GM21526 (cell line): ENCODE data around the gene ZNF516.

Source experiments
- ATAC-seq: cut with Tn5 transposase; IDR thresholded peaks from one replicate; pipeline ENCODE4 v1.9.1; 2021; ENCODE audit warnings: moderate library complexity; ENCODE audit not compliant: unreplicated experiment, low FRiP score

Gene ZNF516

DNA sequence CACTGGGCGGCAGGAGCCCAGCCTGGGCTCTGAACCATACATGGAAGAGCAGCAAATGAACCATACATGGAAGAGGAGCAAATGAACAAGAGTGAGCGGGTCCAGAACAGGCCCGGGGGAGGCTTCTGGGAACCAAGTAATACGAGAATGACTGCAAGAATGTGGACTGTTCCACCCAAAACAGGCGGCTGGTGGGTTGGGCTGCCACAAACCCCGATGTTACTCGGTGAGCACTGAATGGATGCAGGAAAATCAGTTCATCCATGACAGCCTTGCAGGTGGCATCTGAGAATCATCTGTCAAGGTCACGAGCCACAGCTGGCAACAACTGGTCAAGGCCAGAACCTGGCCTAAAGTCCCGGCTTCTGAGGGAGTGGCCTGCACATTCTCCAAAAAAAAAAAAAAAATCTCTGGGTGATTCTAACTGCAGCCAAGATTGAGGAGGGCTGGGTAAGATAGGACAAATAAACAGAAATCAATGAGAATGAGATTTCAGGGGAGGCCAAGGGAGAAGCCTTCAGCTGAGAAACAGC lies 106.1 kb downstream of the ZNF516 start:
- no peak for ATAC-seq

DNA sequence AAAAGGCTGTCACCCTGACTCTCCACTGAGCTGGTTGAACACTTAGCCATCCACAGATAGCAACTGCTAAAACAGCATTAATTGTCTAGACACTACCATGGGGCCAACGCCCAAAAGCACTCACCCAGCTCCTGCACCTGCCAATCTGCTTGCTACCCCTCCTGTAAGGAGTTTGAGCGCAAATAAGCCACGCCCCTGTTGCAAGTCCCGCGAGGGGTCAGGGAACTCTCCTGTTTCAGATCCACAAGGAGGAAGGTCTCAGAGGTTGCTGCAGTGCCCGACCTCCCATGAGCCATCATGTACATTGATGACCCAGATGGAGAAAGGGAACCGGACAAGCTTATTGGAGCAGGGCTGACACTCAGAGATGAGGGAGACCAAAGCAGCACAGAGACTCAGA lies 106.8 kb downstream of the ZNF516 start:
- no peak for ATAC-seq

DNA sequence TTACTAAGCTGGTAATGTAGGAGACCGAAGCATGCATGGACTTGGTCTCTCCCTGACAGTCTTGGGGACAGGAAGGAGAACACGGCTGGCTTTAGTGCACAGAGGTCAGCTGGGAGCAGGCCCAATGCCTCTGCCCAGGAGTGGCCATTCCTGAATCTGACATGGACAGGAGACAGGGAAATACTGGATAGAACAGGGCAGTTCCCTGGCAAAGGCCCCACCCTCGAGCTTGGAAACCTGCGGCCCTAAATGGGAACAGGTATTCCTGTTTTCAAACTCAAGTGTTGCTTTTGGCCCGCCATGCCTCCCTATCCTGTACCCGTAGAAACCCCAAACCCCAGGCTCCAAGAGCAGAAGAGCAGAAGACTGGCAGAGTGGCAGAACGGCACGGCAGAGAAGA lies 107.4 kb downstream of the ZNF516 start:
- no peak for ATAC-seq

DNA sequence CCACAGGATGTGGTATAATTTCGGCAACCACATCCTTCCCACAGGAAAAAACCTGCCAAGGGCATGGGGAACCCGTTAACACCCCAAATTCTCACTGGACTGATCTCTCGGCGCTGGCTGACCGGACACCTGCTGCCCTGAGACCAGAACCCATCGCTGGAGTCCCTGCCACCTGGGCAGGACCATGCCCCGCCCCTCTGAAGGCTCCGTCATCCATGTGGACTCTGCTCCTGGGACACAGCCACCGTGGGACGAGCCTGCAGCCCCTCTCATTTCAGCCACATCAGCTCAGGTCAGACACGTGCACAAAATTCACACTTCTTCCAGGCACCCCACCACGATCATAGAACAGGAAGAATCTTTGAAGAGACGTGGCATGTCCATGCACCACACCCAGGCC lies 108.2 kb downstream of the ZNF516 start:
- ATAC-seq, result no peak

GRCh38 chr18:76386071-76386470 lies 109.0 kb downstream of the ZNF516 start:
- ATAC-seq, result no peak

GRCh38 chr18:76385681-76385975 lies 109.4 kb downstream of the ZNF516 start:
- ATAC-seq, result no peak

DNA sequence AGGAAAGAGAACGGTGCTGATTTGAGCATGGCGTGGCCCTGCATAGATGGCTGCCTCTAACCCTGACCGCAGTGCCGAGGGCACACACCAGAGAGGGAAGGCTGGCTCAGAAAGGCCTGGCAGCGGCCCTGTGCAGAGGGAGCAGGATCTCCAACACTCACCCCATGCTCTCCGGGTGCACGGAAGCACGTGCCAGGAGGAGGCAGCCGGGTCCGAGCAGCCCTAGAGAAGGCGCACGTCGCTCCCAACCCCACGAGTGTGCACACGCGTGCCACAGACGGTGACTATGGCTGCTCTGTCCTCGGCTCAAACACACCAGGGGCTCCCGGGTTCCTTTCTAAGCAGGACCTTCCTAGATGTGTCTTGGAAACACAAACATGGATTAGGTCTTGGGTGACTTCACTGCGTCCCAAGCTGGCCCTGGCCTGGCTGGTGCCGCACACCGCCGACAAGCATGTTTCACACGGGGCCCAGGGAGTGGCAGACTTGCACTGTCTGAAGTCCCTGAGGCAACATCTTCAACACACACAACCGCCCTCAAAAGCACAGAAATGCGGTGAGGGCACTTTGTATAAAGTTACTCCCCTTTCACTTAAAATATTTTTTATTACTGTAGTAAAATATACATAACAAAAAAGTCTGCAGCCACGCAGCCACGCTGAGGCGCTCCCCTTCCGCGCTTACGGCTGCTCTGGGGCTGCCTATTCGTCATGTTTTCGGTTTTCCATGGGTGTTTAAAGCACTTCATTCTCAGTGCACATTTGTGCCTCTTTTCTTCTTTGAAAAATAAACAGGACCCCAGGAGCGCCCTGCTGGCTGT lies 110.0 kb downstream of the ZNF516 start:
- ATAC-seq, result no peak

DNA sequence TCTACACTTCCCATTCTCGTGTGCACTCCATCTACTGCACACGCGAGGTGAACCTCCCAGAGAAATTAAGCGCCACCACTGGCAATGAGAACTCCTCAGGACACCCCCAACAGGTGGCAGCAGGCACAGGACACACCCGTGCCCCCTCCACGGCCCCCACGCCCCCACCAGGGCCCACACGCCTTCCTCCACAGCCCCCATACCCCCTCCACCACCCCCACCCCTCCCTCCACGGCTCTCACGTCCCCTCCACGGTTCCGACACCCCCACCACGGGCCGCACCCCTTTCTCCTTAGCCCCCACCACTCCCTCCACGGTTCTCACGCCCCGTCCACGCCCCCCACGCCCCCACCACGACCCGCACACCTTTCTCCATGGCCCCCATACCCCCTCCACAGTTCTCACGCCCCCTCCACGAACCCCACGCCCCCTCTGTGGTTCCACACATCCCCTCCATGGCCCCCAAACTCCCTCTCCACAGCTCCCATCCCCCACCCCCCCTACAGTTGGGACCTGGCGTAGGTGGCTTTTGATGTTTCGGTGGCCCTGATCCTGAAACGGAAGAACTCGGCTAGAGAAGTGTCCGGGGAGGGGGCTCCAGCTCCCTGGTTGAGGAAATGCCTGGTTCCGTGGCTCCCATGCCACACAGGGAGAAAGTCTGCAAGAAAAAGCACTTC lies 110.8 kb downstream of the ZNF516 start:
- ATAC-seq, result no peak

DNA sequence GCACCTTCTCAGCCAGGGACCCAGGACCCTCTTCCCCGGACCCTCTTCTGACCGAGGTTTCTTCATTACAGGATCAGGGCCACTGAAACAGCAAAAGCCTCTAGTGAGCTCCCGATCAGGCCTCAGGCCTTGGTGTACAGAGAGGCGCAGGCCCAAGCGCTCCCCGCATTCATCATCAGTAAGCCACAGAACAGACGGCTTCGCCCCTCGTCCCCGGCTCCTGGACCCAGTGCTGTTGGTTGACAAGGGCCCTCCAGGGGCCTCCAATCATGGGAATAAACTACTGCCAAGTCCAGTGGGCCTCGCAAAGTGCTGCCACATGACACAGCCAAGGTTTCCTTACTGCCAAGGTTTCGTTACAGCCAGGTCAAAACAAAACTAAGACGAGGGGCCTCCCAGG lies 111.4 kb downstream of the ZNF516 start:
- no peak for ATAC-seq

GRCh38 chr18:76382275-76382674 lies 112.8 kb downstream of the ZNF516 start:
- ATAC-seq, result no peak

- no peak for ATAC-seq
These were observed 114.1 kb downstream of the ZNF516 start for GRCh38 chr18:76380791-76381405.

DNA sequence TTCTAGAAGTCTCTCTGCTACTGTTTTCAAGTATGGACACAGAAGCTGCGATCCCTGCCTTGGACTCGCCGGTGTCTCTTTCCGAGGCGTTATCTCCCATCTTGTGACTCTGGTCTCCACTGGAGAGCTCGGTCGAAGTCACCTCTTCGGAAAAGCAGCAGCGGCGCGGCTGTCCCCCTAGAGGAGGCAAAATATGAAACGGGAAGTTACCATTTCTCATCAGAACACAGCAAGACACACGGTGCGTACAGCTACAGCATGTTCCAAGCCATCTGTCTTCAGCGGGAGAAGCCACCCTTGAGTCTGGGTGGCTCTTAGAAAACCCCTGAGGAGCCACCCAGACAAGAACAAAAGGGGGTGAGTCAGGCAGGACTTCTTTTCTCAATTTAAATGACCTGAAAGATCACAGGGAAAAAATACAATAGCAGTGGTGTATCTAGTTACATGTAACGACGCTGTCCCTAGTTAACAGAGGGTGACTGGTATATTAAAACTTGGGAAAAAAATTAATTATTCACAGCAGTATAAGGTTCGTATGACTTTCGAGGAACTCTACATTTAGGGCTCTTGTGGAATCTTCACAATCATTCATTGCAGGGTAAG lies 114.8 kb downstream of the ZNF516 start:
- ATAC-seq, result no peak

DNA sequence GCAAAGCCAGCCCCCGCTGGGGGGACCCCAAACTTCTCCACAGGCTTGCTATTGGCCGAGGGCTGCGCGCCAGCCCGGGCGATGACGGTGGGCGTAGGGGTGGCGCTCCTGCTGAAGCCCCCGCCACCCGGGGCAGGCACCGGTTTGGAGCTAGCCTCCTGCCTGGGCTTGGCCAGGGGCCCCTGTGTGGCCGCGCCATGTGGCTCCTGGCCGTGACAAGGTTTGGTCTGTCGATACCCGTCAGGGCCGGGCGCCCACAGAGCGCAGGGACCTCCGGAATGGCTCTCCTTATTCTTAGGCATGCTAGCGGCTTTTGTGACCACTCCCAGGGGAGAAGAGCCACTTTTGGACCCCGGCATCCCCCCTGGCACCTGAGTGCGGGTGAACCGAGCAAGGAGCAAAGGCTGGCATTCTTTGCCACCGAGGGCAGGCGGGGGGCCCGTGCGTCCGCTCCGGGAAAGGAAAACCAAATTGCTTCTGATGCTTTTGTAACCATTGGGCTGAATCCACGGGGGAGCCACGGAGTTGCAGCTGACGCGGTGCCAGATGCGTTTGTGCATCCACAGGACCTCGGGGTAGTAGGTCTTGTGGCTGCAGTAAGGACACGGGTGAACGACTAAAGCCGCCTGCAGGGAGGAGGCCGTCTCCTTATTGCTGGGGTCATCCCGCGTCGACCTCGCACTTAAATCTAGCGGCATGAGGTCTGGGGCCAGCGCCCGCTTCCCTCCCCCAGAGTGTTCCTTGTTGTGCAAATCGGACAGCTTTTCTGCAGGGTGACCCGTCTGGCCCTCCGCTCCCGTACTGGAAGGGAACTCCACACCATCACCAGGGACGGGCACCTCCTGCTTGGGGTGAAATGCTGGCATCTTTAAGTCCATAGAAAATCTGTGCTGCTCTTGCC lies 115.6 kb downstream of the ZNF516 start:
- no peak for ATAC-seq

DNA sequence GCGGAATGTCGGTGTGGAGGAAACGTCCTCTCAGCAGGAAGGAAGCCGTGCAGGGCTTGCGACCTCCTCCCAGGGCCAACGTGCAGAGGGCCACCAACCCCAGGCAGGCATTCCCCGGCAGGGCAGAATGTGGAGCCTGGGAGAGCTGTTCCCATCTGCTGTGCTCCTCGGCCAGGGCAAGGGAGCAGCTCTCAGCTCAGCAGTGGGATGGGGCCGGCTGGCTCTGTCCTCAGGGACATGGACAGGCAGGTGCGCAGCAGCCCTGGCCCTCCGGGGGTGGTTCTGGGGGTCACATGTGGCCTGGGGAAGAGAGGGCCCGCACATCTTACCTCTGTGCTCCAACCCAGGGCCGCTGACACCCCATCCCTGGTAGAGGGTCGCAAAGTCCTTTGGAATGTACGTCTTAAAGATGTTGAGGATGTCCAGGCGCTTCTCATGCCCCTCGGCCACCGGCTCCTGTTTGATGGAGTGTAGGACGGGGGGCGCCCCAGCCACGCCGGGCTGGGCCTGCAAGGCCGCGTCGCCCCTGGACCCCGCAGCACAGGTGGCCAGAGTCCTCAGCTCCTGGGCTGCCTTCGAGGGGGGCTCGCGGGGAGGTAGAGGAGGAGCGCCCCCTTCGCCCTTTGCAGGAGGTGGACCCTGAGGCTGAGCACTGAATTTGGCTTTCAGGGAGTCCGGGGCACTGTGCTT lies 116.4 kb downstream of the ZNF516 start:
- no peak for ATAC-seq

DNA sequence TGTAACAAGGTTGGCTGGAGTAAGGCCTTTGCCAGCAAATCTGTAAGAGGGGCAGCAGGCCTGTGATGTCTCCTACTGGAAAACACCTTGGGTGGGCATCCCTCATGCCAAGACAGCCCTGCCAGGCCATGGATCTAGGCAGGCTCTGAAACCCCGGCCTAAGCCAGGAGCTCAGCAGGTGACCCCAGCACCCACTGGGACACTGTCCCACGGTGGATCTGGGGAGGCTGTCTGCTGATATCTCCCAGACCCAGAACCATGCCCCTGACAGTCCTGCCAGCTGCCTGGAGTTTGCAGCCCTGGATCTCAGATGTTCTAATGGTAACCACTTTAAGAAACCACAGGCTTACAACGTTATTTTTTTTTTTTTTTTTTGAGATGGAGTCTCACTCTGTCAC lies 117.7 kb downstream of the ZNF516 start:
- no peak for ATAC-seq

- no peak for ATAC-seq
These were observed 118.2 kb downstream of the ZNF516 start for GRCh38 chr18:76376668-76377358.

GRCh38 chr18:76376225-76376624 lies 118.8 kb downstream of the ZNF516 start:
- ATAC-seq, result no peak

DNA sequence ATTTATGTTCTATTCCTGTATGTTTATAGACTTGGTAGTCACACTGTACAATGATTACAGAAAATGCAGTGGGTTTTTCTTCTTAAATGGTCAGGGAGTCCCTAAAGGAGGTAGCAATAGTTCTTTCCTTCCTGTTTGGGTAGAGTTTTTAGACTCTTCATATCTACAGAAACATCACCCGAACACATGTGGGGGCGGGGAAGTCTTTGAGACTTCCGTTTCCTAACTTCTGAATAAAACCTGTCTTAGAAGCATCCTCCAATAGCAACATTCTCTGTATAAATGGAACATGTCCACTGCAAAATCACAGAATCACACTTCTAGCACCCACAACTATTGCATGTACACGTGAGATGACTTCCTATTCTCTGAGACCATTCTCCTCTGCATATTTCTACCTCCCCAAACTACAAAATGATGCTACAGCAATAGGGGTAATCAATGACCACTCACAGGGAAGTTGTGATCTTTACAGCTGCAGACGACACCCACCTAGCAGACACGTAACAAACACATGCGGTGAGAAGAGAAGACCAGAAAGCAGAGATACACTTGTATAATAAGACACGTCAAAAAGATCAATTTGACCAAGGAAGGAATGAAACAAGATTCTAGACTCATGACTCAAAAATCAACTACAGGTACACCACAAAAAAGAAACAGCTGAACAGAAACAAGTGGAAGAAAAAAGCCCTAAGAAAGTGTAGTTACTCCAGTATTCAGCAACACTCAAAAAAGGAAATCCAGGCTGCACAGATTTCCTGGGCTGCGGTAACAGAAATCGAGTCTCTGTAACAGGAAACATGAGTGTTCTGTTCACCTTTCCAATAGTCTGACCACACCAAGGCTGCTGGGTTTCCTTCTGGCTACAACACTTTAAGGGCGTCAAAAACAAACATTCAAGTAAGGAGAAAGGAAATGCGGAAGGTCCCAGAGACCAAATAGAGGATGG lies 120.4 kb downstream of the ZNF516 start:
- peak; percentile 72 for ATAC-seq
